Mucosa of descending colon (tissue), 3 donors: Measurements from ENCODE around the gene CLIC3. TPM values are rescaled to one million over a fixed set of nuclear protein-coding genes. Genes with fewer than 3 reads are reported as not detected.
A peak's percentile ranks its signal among the peaks of the same experiment; 100 is the strongest.

Source experiments
- ATAC-seq: fragments of 200-7000 bp; cut with Tn5 transposase; one replicate; pipeline ENCODE4 v1.9.1; 2020; ENCODE audit warnings: mild to moderate bottlenecking, moderate library complexity
- DNase-seq, 3 donors: peaks; one replicate each; pipeline ENCODE4 v3.0.0-alpha.2; 2020
- H3K36me3 ChIP-seq: fragments of 200-600 bp; one replicate; pipeline ENCODE4 v1.8.0; 2021; ENCODE audit warnings: low read depth, mild to moderate bottlenecking
- H3K4me1 ChIP-seq: fragments of 200-600 bp; one replicate; pipeline ENCODE4 v1.8.0; 2021; ENCODE audit warnings: low read depth, mild to moderate bottlenecking
- H3K4me3 ChIP-seq: fragments of 200-600 bp; one replicate; pipeline ENCODE4 v1.8.0; 2021; ENCODE audit warnings: mild to moderate bottlenecking
- H3K9me3 ChIP-seq: fragments of 200-600 bp; one replicate; pipeline ENCODE4 v1.8.0; 2021; ENCODE audit warnings: mild to moderate bottlenecking
- intact Hi-C, 2 donors: fragments of 100-400 bp; cut with DNase I in 1 of 2; cut with micrococcal nuclease in 1 of 2; formaldehyde crosslinking; loops; one replicate each; pipeline versions ENCODE4 v1.11.0 to v1.11.1; 2022; cut with DNase I, micrococcal nuclease
- total RNA-seq, 3 donors: library from RNA; stranded (reverse); fragmentation: NEBNext Ultra II Directional in 2 of 3; extraction: Animal tissue kit (Norgen Biotek cat#: 25700) in 2 of 3; gene quantifications; one replicate each; pipeline versions ENCODE4 v1.2.1 to v1.2.4, GENCODE V29; 2021 to 2023
- TF ChIP-seq, protein P1 (sequence below): fragments of 200-600 bp; IDR thresholded peaks from one replicate; pipeline ENCODE4 v1.8.0; 2022; ENCODE audit warnings: antibody characterized with exemption, mild to moderate bottlenecking
- donor health status: DM: no; HTN: no; CAD: no; lungs with moderate emphysema.
- donor health status: DM: no; HTN: no; CAD: no.
- donor health status: DM: no; HTN: yes; CAD: no.

CLIC3 gene
- total RNA-seq, 3 donors from 2014 or later, result 0.82 to 1.9 (median 0.99) TPM

DNA sequence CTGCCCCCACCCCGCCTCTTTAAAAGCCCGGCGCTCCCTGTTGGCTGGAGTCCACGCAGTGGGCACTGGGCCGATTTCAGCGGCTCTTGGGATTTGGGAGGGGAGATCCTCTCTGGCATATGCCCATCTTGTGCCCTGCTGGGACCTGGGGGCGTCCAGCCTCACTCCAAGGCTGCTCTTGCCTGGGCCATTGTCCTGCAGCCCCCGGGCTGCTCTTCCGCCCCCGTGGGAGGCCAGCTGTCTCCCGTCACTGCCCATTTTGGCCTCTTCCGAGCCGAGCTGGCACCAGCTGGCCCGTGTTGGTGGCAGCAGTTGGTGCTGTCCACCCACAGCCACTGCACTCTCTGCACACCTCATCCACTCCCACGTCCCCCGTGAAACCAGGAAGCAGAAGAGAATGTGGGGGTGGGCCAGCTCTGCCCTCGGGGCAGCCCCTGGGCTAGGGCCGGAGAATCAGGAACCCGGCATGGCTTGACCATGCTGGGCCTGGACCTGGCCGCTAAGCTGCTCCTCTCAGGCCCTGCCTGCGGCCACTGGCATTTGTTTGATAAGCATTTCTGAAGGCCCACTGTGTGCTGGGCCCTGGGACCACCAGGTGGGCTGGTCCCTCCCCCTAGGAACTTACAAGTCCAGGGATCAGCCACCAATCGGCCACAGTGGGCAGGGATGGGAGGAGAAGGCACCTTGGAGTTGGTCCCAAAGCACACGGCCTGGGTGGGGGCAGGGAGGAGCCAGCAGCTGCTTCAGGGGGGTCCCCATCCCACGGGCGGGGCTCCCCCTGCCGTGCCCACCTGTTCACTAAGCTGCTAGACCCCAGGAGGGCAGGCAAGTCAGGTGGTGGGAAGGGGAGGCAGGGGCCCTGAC lies 49.1 kb downstream of the CLIC3 start:
- peaks cover 2% of the 10 kb centered on the region for H3K36me3 ChIP-seq
- H3K4me3 ChIP-seq, result no peak overlapping the region
- ATAC-seq (no peak), DNase-seq (peak in 2 of 3 donors; percentile 53 to 55)
- H3K9me3 ChIP-seq, result no peaks in the 10 kb centered on the region
- H3K4me1 ChIP-seq, result peaks cover 48% of the 10 kb centered on the region
- intact Hi-C loops, result no loop called here
- TF ChIP-seq, protein P1, sequence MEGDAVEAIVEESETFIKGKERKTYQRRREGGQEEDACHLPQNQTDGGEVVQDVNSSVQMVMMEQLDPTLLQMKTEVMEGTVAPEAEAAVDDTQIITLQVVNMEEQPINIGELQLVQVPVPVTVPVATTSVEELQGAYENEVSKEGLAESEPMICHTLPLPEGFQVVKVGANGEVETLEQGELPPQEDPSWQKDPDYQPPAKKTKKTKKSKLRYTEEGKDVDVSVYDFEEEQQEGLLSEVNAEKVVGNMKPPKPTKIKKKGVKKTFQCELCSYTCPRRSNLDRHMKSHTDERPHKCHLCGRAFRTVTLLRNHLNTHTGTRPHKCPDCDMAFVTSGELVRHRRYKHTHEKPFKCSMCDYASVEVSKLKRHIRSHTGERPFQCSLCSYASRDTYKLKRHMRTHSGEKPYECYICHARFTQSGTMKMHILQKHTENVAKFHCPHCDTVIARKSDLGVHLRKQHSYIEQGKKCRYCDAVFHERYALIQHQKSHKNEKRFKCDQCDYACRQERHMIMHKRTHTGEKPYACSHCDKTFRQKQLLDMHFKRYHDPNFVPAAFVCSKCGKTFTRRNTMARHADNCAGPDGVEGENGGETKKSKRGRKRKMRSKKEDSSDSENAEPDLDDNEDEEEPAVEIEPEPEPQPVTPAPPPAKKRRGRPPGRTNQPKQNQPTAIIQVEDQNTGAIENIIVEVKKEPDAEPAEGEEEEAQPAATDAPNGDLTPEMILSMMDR, result no peak

DNA sequence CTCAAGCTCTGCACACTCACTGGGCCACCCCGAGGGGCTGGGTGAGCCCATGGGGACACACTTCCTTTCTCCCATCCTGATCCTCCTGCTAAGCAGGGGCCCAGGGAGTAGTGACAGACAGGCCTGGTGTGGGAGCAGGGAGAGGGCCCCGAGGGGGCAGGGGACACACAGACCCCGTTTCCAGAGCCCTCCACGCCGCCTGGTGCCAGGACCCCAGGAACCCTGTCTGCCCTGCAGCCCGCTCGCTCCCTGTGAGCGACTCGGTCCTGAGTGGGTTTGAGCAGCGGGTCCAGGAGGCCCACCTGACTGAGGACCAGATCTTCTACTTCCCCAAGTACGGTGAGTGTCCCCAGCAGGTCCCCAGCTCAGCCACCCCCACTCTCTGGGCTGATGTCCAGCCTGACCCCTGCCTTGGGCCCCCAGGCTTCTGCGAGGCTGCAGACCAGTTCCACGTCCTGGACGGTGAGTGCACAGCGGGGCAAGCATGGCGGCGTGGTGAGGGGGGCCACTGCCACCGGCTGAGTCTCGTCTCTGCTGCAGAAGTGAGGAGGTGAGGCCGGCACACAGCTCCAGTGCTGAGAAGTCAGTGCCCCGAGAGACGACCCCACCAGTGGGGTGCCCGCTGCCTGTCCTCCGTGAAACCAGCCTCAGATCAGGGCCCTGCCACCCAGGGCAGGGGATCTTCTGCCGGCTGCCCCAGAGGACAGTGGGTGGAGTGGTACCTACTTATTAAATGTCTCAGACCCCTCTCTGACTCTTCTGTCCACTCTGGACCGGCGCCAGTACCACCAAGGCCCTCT lies 49.9 kb downstream of the CLIC3 start:
- no peaks in the 10 kb centered on the region for H3K9me3 ChIP-seq
- TF ChIP-seq, protein P1, result no peak
- peaks cover 40% of the 10 kb centered on the region for H3K4me1 ChIP-seq
- no peak for ATAC-seq
- H3K4me3 ChIP-seq, result no peak overlapping the region
- peak in 1 of 3 donors; percentile 65 for DNase-seq
- peaks cover 9% of the 10 kb centered on the region for H3K36me3 ChIP-seq
- intact Hi-C loops, result no loop called here

DNA sequence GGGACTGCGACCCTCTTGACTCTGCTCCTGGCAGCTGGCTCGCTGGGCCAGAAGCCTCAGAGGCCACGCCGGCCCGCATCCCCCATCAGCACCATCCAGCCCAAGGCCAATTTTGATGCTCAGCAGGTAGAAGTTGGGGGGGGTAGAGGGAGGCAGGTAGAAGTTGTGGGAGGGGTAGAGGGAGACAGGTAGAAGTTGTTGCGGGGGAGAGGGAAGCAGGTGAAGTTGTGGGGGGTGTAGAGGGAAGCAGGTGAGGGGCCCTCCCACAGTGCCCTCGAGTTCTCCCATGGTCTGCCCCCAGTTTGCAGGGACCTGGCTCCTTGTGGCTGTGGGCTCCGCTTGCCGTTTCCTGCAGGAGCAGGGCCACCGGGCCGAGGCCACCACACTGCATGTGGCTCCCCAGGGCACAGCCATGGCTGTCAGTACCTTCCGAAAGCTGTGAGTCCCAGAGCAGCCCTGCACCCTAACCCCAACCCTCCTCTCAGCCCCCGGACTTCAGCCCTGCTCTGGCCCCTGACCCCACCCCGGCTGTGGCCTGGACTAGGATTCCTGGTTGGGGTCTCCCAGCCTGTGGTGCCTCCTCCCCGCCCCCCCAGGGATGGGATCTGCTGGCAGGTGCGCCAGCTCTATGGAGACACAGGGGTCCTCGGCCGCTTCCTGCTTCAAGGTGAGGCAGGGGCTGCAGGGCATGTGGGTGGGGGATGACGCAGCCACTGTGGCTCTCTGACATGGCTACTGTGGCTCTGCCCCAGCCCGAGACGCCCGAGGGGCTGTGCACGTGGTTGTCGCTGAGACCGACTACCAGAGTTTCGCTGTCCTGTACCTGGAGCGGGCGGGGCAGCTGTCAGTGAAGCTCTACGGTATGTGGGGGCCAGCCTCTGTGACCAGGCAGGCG lies 50.8 kb downstream of the CLIC3 start:
- no peaks in the 10 kb centered on the region for H3K9me3 ChIP-seq
- intact Hi-C loops, result no loop called here
- no peak for ATAC-seq
- H3K4me1 ChIP-seq, result peaks cover 37% of the 10 kb centered on the region
- no peak overlapping the region for H3K4me3 ChIP-seq
- peaks cover 17% of the 10 kb centered on the region for H3K36me3 ChIP-seq
- TF ChIP-seq, protein P1, result no peak
- peak in 2 of 3 donors; percentile 55 to 79 for DNase-seq

Other genes starting within 250 kb of the CLIC3 start
- gene LCN6, start 248.0 kb downstream of the CLIC3 start, total RNA-seq, result 1 to 10 TPM; 1.0 to 8.5 (median 4.7) TPM
- gene LCN8, start 238.3 kb downstream of the CLIC3 start, total RNA-seq, result not detected
- 10 to 100 TPM in 1 of 3 donors, 1 to 10 TPM in 2; 1.6 to 17.2 (median 3.7) TPM for gene LCN15, start 232.1 kb downstream of the CLIC3 start, total RNA-seq
- 100 to 1,000 TPM; 110 to 373 (median 127) TPM for gene TMEM141, start 205.2 kb downstream of the CLIC3 start, total RNA-seq
- 10 to 100 TPM in 1 of 3 donors, 1 to 10 TPM in 2; 4.0 to 38.0 (median 7.0) TPM for gene CCDC183, start 200.2 kb downstream of the CLIC3 start, total RNA-seq
- gene RABL6, start 188.6 kb downstream of the CLIC3 start, total RNA-seq, result 100 to 1,000 TPM in 2 of 3 donors, 10 to 100 TPM in 1; 92.1 to 142 (median 112) TPM
- gene AJM1, start 154.1 kb downstream of the CLIC3 start, total RNA-seq, result 10 to 100 TPM in 2 of 3 donors, 1 to 10 TPM in 1; 7.4 to 21.6 (median 16.4) TPM
- gene PHPT1, start 147.2 kb downstream of the CLIC3 start, total RNA-seq, result 100 to 1,000 TPM in 2 of 3 donors, 10 to 100 TPM in 1; 96.4 to 163 (median 102) TPM
- 10 to 100 TPM; 15.4 to 43.8 (median 18.5) TPM for gene MAMDC4, start 144.2 kb downstream of the CLIC3 start, total RNA-seq
- gene EDF1, start 130.3 kb downstream of the CLIC3 start, total RNA-seq, result 100 to 1,000 TPM; 311 to 445 (median 397) TPM
- gene TRAF2, start 110.1 kb downstream of the CLIC3 start, total RNA-seq, result 10 to 100 TPM; 19.6 to 28.2 (median 21.1) TPM
- 100 to 1,000 TPM; 127 to 197 (median 142) TPM for gene FBXW5, start 51.8 kb downstream of the CLIC3 start, total RNA-seq
- 10 to 100 TPM in 2 of 3 donors, 1 to 10 TPM in 1; 3.2 to 15.4 (median 10.4) TPM for gene C8G, start 51.3 kb downstream of the CLIC3 start, total RNA-seq
- gene LCN12, start 44.3 kb downstream of the CLIC3 start, total RNA-seq, result 10 to 100 TPM in 1 of 3 donors, 1 to 10 TPM in 2; 6.8 to 10.7 (median 7.6) TPM
- 10 to 100 TPM in 2 of 3 donors, 1 to 10 TPM in 1; 2.5 to 45.4 (median 16.1) TPM for gene PTGDS, start 19.1 kb downstream of the CLIC3 start, total RNA-seq
- under 1 TPM in 2 of 3 donors, not detected in 1; 0.17 to 0.76 TPM for gene LCNL1, start 13.6 kb downstream of the CLIC3 start, total RNA-seq
- 10 to 100 TPM; 32.0 to 39.9 (median 34.1) TPM for gene PAXX, start 4.1 kb downstream of the CLIC3 start, total RNA-seq
- 10 to 100 TPM; 20.1 to 77.2 (median 48.0) TPM for gene ABCA2, start 31.7 kb upstream of the CLIC3 start, total RNA-seq
- gene FUT7, start 35.5 kb upstream of the CLIC3 start, total RNA-seq, result under 1 TPM in 2 of 3 donors, not detected in 1; 0.14 to 0.27 TPM
- 100 to 1,000 TPM in 1 of 3 donors, 10 to 100 TPM in 2; 78.6 to 177 (median 83.0) TPM for gene NPDC1, start 49.6 kb upstream of the CLIC3 start, total RNA-seq
- gene ENTPD2, start 57.5 kb upstream of the CLIC3 start, total RNA-seq, result 10 to 100 TPM in 2 of 3 donors, 1 to 10 TPM in 1; 7.7 to 26.8 (median 10.7) TPM
- gene SAPCD2, start 74.0 kb upstream of the CLIC3 start, total RNA-seq, result 10 to 100 TPM in 1 of 3 donors, 1 to 10 TPM in 2; 2.7 to 11.2 (median 6.0) TPM
- 10 to 100 TPM; 10.5 to 13.6 (median 12.8) TPM for gene UAP1L1, start 80.9 kb upstream of the CLIC3 start, total RNA-seq
- gene MAN1B1, start 90.4 kb upstream of the CLIC3 start, total RNA-seq, result 10 to 100 TPM; 36.1 to 55.4 (median 52.7) TPM
- gene DPP7, start 118.2 kb upstream of the CLIC3 start, total RNA-seq, result 100 to 1,000 TPM in 1 of 3 donors, 10 to 100 TPM in 2; 47.0 to 114 (median 51.5) TPM
- 1 to 10 TPM in 1 of 3 donors, under 1 TPM in 1, not detected in 1; 0.36 to 2.6 TPM for gene GRIN1, start 142.6 kb upstream of the CLIC3 start, total RNA-seq
- gene LRRC26, start 173.5 kb upstream of the CLIC3 start, total RNA-seq, result 10 to 100 TPM; 18.7 to 63.0 (median 58.9) TPM
- gene TMEM210, start 175.5 kb upstream of the CLIC3 start, total RNA-seq, result 1 to 10 TPM in 1 of 3 donors, not detected in 2; 1.0 TPM
- gene ANAPC2, start 192.0 kb upstream of the CLIC3 start, total RNA-seq, result 10 to 100 TPM; 60.8 to 65.9 (median 61.7) TPM
- 10 to 100 TPM; 56.7 to 71.1 (median 64.0) TPM for gene SSNA1, start 192.1 kb upstream of the CLIC3 start, total RNA-seq
- 100 to 1,000 TPM in 2 of 3 donors, 10 to 100 TPM in 1; 73.8 to 170 (median 122) TPM for gene TPRN, start 204.2 kb upstream of the CLIC3 start, total RNA-seq
- 10 to 100 TPM; 30.6 to 40.4 (median 40.0) TPM for gene TMEM203, start 209.1 kb upstream of the CLIC3 start, total RNA-seq
- 10 to 100 TPM; 15.9 to 19.7 (median 19.0) TPM for gene NDOR1, start 209.1 kb upstream of the CLIC3 start, total RNA-seq
- gene RNF208, start 225.7 kb upstream of the CLIC3 start, total RNA-seq, result 1 to 10 TPM; 5.3 to 7.1 (median 5.8) TPM
- not detected for gene CYSRT1, start 228.6 kb upstream of the CLIC3 start, total RNA-seq
- gene RNF224, start 230.9 kb upstream of the CLIC3 start, total RNA-seq, result not detected
- gene SLC34A3, start 234.3 kb upstream of the CLIC3 start, total RNA-seq, result not detected
- gene TUBB4B, start 244.7 kb upstream of the CLIC3 start, total RNA-seq, result 100 to 1,000 TPM; 286 to 379 (median 332) TPM